Stimulated activated CD4-positive, alpha-beta T cell treated with anti-CD3 and anti-CD28 coated beads, TNF-alpha, amount 100 ng/mL, for 48 hours (primary cell): ENCODE measurements around the gene ZNF318.
A peak's percentile ranks its signal among the peaks of the same experiment; 100 is the strongest.
"Not testable (repeated sequence)": the region's sequence is repeated elsewhere in the genome, so short reads cannot be mapped to it uniquely, and the experiment has no call there.

Experiments used
- DNase-seq, 3 donors: peaks; one replicate each; pipeline ENCODE4 v3.0.0-alpha.2; 2020; ENCODE audit warnings: low read depth in 3 of 3

The ZNF318 gene

GRCh38 chr6:43338243-43338642 is 31.2 kb downstream of the ZNF318 start:
- DNase-seq: no peak

GRCh38 chr6:43336382-43336781 is 33.1 kb downstream of the ZNF318 start:
- no peak for DNase-seq

GRCh38 chr6:43335469-43335868 is 34.0 kb downstream of the ZNF318 start:
- DNase-seq: no peak

- DNase-seq: no peak
These were observed 34.9 kb downstream of the ZNF318 start for GRCh38 chr6:43334466-43335095.

GRCh38 chr6:43331891-43332290 is 37.6 kb downstream of the ZNF318 start:
- DNase-seq: no peak

- DNase-seq: no peak
These were observed 38.0 kb downstream of the ZNF318 start for GRCh38 chr6:43331470-43331869.

- DNase-seq: no peak
These were observed 40.9 kb downstream of the ZNF318 start for GRCh38 chr6:43328528-43328927.

- DNase-seq: no peak
These were observed 43.6 kb downstream of the ZNF318 start for GRCh38 chr6:43325876-43326275.

GRCh38 chr6:43318011-43318410 is 51.4 kb downstream of the ZNF318 start:
- no peak for DNase-seq

- no peak for DNase-seq
These were observed 55.6 kb downstream of the ZNF318 start for GRCh38 chr6:43313813-43314212.

- no peak for DNase-seq
These were observed 57.8 kb downstream of the ZNF318 start for GRCh38 chr6:43311666-43312065.

- DNase-seq: no peak
These were observed 58.8 kb downstream of the ZNF318 start for GRCh38 chr6:43310624-43311023.

- no peak for DNase-seq
These were observed 59.3 kb downstream of the ZNF318 start for GRCh38 chr6:43310134-43310533.

GRCh38 chr6:43308990-43309477 is 60.4 kb downstream of the ZNF318 start:
- no peak for DNase-seq

GRCh38 chr6:43308101-43308989 is 61.1 kb downstream of the ZNF318 start, which contains the start of gene CRIP3:
Gene CRIP3, minus strand, starts transcription at chr6:43308826. Its CDS starts 34 bp downstream, at chr6:43308792.
- peak in 2 of 3 donors; percentile 7 to 43 for DNase-seq

GRCh38 chr6:43307451-43308100 is 61.9 kb downstream of the ZNF318 start:
- DNase-seq: no peak

- DNase-seq: no peak
These were observed 63.4 kb downstream of the ZNF318 start for GRCh38 chr6:43306086-43306485.

GRCh38 chr6:43304882-43305281 is 64.6 kb downstream of the ZNF318 start:
- no peak for DNase-seq

- DNase-seq: no peak
These were observed 65.1 kb downstream of the ZNF318 start for GRCh38 chr6:43304361-43304760.

GRCh38 chr6:43303751-43304331 is 65.6 kb downstream of the ZNF318 start:
- no peak for DNase-seq

- not testable (repeated sequence) for DNase-seq
These were observed 66.4 kb downstream of the ZNF318 start for GRCh38 chr6:43303006-43303405.

- DNase-seq: no peak
These were observed 67.3 kb downstream of the ZNF318 start for GRCh38 chr6:43302126-43302525.
